GM08714 (cell line): Measurements from ENCODE around the gene OR2V2.

ENCODE experiments used
- H3K4me3 ChIP-seq: fragments of 200-500 bp; sonication (Bioruptor generic); 2 replicates; pipeline ENCODE4 v1.5.1; 2014; ENCODE audit warnings: mild to moderate bottlenecking, low read length, inconsistent platforms
- ZNF274 ChIP-seq: IDR thresholded peaks from 2 replicates; pipeline ENCODE4 v1.6.1; 2012; ENCODE audit warnings: mild to moderate bottlenecking, low read depth, low read length

The OR2V2 gene

GRCh38 chr5:181205761-181206649 lies 58.6 kb downstream of the OR2V2 start:
- H3K4me3 ChIP-seq: peak overlapping the region; percentile 63; the same call in 1 of the 2 replicates
- TF ChIP-seq ZNF274: no peak

GRCh38 chr5:181207214-181207959 lies 60.0 kb downstream of the OR2V2 start:
- peak overlapping the region; percentile 69 for H3K4me3 ChIP-seq
- TF ChIP-seq ZNF274: no peak

DNA sequence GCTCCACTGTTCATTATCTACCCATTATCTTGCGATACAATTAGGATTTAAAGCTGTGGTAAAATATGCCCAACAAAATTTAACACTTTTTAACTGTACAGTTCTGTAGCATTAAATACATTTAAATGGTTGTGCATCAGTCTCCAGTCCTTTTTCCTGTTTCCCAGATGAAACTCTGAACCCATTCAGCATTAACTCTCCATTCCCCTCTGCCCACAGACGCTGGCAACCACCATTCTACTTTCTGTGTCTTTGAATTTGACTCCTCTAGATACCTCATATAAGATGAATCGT lies 60.5 kb downstream of the OR2V2 start:
- no peak overlapping the region for H3K4me3 ChIP-seq
- no peak for TF ChIP-seq ZNF274
